Transverse colon (tissue), 4 donors: ENCODE results near the gene RSPH9. TPM values are rescaled to one million over a fixed set of nuclear protein-coding genes. Genes with fewer than 3 reads are reported as not detected.

Experiments used
- DNase-seq: peaks from one replicate; pipeline ENCODE4 v3.0.0-alpha.2; 2019
- H3K27ac ChIP-seq, 4 donors: fragments of 200-600 bp; sonication (generic); 2 replicates each; pipeline ENCODE4 v1.5.1; 2016 to 2018; ENCODE audit warnings: inconsistent platforms in 4 of 4
- H3K27me3 ChIP-seq: fragments of 200-600 bp; sonication (generic); 2 replicates; pipeline ENCODE4 v1.5.1; 2017; ENCODE audit warnings: inconsistent platforms
- H3K36me3 ChIP-seq, 4 donors: fragments of 200-600 bp; sonication (generic); 2 replicates each; pipeline ENCODE4 v1.5.1; 2017 to 2019; ENCODE audit warnings: inconsistent platforms in 4 of 4
- H3K4me1 ChIP-seq, 4 donors: fragments of 200-600 bp; sonication (generic); 2 replicates each; pipeline ENCODE4 v1.5.1; 2017 to 2020; ENCODE audit warnings: inconsistent platforms in 4 of 4
- H3K4me3 ChIP-seq, 4 donors: fragments of 200-600 bp; sonication (generic); 1 replicate in 1 of 4; 2 replicates in 3 of 4; pipeline versions ENCODE4 v1.5.1 to v1.6.1; 2017 to 2019; ENCODE audit warnings: inconsistent platforms in 4 of 4
- H3K9me3 ChIP-seq, 2 donors: fragments of 200-600 bp; sonication (generic); 2 replicates each; pipeline ENCODE4 v1.5.1; 2017 to 2019; ENCODE audit warnings: inconsistent platforms in 2 of 2
- CTCF ChIP-seq, 5 experiments: fragments of 200-600 bp in 3 of 5; fragments of 450-650 bp in 2 of 5; sonication (generic) in 3 of 5; IDR thresholded peaks; 1 replicate in 2 of 5; 2 replicates in 3 of 5; pipeline ENCODE4 v1.5.1; 2016 to 2017; ENCODE audit warnings: antibody characterized with exemption in 5 of 5, inconsistent platforms in 3 of 5, mild to moderate bottlenecking in 2 of 5, moderate library complexity in 1 of 5
- EP300 ChIP-seq: sonication (generic); formaldehyde crosslinking; IDR thresholded peaks from one replicate; pipeline ENCODE4 v1.6.1; 2017; ENCODE audit warnings: antibody characterized with exemption, low read depth
- POLR2A ChIP-seq: fragments of 450-650 bp; IDR thresholded peaks from one replicate; pipeline ENCODE4 v1.6.1; 2016; ENCODE audit warnings: antibody characterized with exemption, mild to moderate bottlenecking, moderate library complexity
- POLR2AphosphoS5 ChIP-seq, 3 donors: sonication (generic); formaldehyde crosslinking; IDR thresholded peaks; one replicate each; pipeline ENCODE4 v1.6.1; 2016; ENCODE audit warnings: antibody characterized with exemption in 3 of 3
- WGBS, 2 donors: methylation state at CpG; one replicate each; pipeline ENCODE4 v1.1.5; 2018; ENCODE audit warnings: low coverage in 1 of 2; 5-methylcytosine and 5-hydroxymethylcytosine counted together
- in situ Hi-C, 4 donors: fragments of 200-750 bp; cut with MboI; loops; one replicate each; pipeline versions ENCODE4 v1.15.0 to v1.15.1; 2017; ENCODE audit warnings: low sequenced_read_pairs in 3 of 4, low pct_ligation_motif_present in 1 of 4, low pct_unique_long_range_greater_than_20kb in 1 of 4
- intact Hi-C: fragments of 100-400 bp; cut with DNase I; formaldehyde crosslinking; loops from one replicate; pipeline ENCODE4 v1.15.1; 2023; ENCODE audit warnings: low total_unique reads
- total RNA-seq, 4 donors: library from RNA; depleted of rRNA; stranded (reverse); fragments of >200 nt; gene quantifications; one replicate each; pipeline ENCODE4 v1.1.0, GENCODE V29; 2016

RSPH9 gene
- total RNA-seq, 4 donors from 2014 or later = not detected

- H3K27ac ChIP-seq = no peak overlapping the region
- WGBS, 2 donors = 89 to 100% methylated on average over 1 to 3 of the region's 3 CpGs
- H3K4me1 ChIP-seq = no peaks in the 10 kb centered on the region
- no peaks in the 10 kb centered on the region for H3K27me3 ChIP-seq
- no peak for TF ChIP-seq CTCF (IDR thresholded peaks at IDR 0.05)
- TF ChIP-seq POLR2A = no peak
- TF ChIP-seq EP300 = no peak
- no peak for TF ChIP-seq POLR2AphosphoS5 (IDR thresholded peaks at IDR 0.05)
- no peak overlapping the region for H3K4me3 ChIP-seq
- DNase-seq = no peak
- no peaks in the 10 kb centered on the region for H3K9me3 ChIP-seq
- H3K36me3 ChIP-seq = peaks cover 0 to 13% (median 6%) of the 10 kb centered on the region in 4 donors
- intact Hi-C loops = no loop called here
- in situ Hi-C loops = loop anchor here in 1 of 4 donors (25.0 kb wide), 1 partner anchor 473 kb away; no protein-coding TSS in a partner anchor
These were observed 30.5 kb upstream of the RSPH9 start for GRCh38 chr6:43614396-43614730.

GRCh38 chr6:43616725-43617472, 27.9 kb upstream of the RSPH9 start:
- Histone ChIP-seq H3K27me3 (no peaks in the 10 kb centered on the region), H3K9me3 (no peaks in the 10 kb centered on the region), H3K27ac (no peak overlapping the region), H3K36me3 (peaks cover 0 to 30% (median 15%) of the 10 kb centered on the region in 4 donors), H3K4me1 (no peaks in the 10 kb centered on the region), H3K4me3 (no peak overlapping the region)
- 92 to 100% methylated on average over 1 to 9 of the region's 9 CpGs for WGBS, 2 donors
- TF ChIP-seq CTCF (IDR thresholded peaks at IDR 0.05) = no peak
- TF ChIP-seq POLR2A = no peak
- no peak for TF ChIP-seq POLR2AphosphoS5 (IDR thresholded peaks at IDR 0.05)
- TF ChIP-seq EP300 = no peak
- DNase-seq = no peak
- intact Hi-C loops (no loop called here), in situ Hi-C loops (loop anchor here in 1 of 4 donors (25.0 kb wide), 1 partner anchor 470 kb away; no protein-coding TSS in a partner anchor)

- H3K9me3 ChIP-seq = no peaks in the 10 kb centered on the region
- H3K4me3 ChIP-seq = no peak overlapping the region
- H3K4me1 ChIP-seq = no peaks in the 10 kb centered on the region
- WGBS, 2 donors = 95 to 100% methylated on average over 1 to 11 of the region's 12 CpGs
- H3K36me3 ChIP-seq = peaks cover 0 to 47% (median 14%) of the 10 kb centered on the region in 4 donors
- DNase-seq = no peak
- in situ Hi-C loops = loop anchor here in 1 of 4 donors (25.0 kb wide), 1 partner anchor 466 kb away; no protein-coding TSS in a partner anchor
- H3K27ac ChIP-seq = no peak overlapping the region
- no peak for TF ChIP-seq POLR2AphosphoS5 (IDR thresholded peaks at IDR 0.05)
- intact Hi-C loops = no loop called here
- no peaks in the 10 kb centered on the region for H3K27me3 ChIP-seq
These were observed 23.6 kb upstream of the RSPH9 start for GRCh38 chr6:43621078-43621835.

GRCh38 chr6:43621836-43622180, 23.0 kb upstream of the RSPH9 start:
- 80 to 94% methylated on average over 1 to 10 of the region's 10 CpGs for WGBS, 2 donors
- in situ Hi-C loops = loop anchor here in 1 of 4 donors (25.0 kb wide), 1 partner anchor 465 kb away; no protein-coding TSS in a partner anchor
- TF ChIP-seq CTCF (IDR thresholded peaks at IDR 0.05) (no peak), EP300 (no peak)

More at GRCh38 chr6:43621836-43622180, 23.0 kb upstream of the RSPH9 start:
- Histone ChIP-seq H3K27ac (no peak overlapping the region), H3K27me3 (no peaks in the 10 kb centered on the region), H3K4me3 (no peak overlapping the region), H3K4me1 (peaks cover 0 to 1% (median under 1%) of the 10 kb centered on the region in 4 donors), H3K9me3 (no peaks in the 10 kb centered on the region), H3K36me3 (peaks cover 0 to 47% (median 14%) of the 10 kb centered on the region in 4 donors)
- DNase-seq = no peak
- intact Hi-C loops = no loop called here
